ENCODE data around the gene ACAN. TPM values are rescaled to one million over a fixed set of nuclear protein-coding genes. Genes with fewer than 3 reads are reported as not detected.
A peak's percentile ranks its signal among the peaks of the same experiment; 100 is the strongest.

Gene ACAN
- total RNA-seq, 2 donors from 2014 or later: 0.16 TPM; not detected in 1

DNA sequence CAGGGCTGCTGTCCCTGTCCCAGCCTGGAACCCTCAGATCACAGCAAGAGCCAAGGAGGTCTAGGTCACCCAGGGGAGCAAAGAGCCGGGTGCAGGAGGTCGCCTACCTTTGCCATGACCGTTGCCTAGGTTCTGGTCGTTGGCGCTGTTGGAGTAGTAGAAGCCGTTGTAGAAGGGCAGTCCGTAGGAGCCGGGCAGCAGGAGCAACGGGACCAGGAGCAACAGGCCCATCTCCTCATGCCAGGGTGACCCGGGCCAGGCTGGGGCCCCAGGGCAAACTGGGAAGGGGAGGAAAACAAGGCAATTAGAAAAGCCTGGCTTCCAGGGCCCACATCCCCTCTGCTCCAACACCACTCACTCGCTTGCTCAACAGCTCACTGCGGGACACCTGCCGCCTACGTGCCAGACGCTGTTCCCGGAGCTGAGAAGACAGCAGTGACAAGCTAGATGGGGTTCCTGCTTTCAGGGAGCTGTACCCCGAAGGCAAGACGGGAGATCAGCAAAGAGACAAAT lies 83.9 kb downstream of the ACAN start:
- H3K27ac ChIP-seq: no peak overlapping the region
- H3K9me3 ChIP-seq: no peaks in the 10 kb centered on the region
- no peak for DNase-seq (ENCODE audit: low spot score)
- no peaks in the 10 kb centered on the region for H3K27me3 ChIP-seq
- TF ChIP-seq, protein P1, sequence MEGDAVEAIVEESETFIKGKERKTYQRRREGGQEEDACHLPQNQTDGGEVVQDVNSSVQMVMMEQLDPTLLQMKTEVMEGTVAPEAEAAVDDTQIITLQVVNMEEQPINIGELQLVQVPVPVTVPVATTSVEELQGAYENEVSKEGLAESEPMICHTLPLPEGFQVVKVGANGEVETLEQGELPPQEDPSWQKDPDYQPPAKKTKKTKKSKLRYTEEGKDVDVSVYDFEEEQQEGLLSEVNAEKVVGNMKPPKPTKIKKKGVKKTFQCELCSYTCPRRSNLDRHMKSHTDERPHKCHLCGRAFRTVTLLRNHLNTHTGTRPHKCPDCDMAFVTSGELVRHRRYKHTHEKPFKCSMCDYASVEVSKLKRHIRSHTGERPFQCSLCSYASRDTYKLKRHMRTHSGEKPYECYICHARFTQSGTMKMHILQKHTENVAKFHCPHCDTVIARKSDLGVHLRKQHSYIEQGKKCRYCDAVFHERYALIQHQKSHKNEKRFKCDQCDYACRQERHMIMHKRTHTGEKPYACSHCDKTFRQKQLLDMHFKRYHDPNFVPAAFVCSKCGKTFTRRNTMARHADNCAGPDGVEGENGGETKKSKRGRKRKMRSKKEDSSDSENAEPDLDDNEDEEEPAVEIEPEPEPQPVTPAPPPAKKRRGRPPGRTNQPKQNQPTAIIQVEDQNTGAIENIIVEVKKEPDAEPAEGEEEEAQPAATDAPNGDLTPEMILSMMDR (IDR thresholded peaks at IDR 0.05): no peak
- no peaks in the 10 kb centered on the region for H3K36me3 ChIP-seq
- no peaks in the 10 kb centered on the region for H3K4me1 ChIP-seq
- no peak overlapping the region for H3K4me3 ChIP-seq

DNA sequence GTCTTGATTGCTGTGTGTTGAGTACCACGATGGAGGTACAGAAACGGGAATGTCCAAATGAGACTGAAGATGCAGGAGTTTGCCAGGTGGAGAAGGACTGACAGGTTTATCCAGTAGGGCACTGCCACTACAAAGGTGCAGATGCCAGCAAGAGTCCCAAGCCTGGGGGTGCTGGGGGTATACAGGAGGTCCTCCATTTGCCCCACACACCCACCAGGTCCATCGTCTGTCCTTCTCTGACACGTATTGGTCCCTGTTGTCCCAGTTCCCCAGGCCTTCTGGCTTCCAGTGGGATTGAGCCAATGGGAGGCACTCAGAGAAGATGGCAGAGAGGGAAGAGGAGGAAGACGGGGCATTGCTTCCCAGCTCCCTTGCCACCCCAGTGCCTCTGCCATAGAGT lies 85.5 kb downstream of the ACAN start:
- Histone ChIP-seq H3K27ac (no peak overlapping the region), H3K27me3 (no peaks in the 10 kb centered on the region), H3K4me3 (no peak overlapping the region), H3K36me3 (no peaks in the 10 kb centered on the region), H3K4me1 (no peaks in the 10 kb centered on the region), H3K9me3 (no peaks in the 10 kb centered on the region)
- DNase-seq (ENCODE audit: low spot score): no peak
- TF ChIP-seq, protein P1 (IDR thresholded peaks at IDR 0.05): no peak

DNA sequence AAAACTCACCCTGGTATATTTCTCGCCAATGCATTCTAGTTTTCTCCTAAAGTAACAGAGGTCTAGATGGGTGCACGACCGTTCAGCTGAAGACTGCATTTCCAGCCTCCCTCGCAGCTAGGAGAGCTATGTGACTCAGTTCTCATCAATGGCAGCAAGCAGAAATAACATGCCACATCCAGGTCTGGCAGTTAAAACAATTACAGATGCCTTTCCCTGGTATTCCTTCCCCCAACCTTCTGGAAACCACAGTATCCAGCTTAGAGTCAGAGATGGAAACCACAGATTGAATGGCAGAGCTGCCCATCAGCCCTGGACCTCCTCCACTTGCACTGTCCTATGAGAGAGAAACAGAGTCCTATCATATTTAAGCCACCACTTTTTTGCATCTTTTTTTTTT lies 87.3 kb downstream of the ACAN start:
- TF ChIP-seq, protein P1 (IDR thresholded peaks at IDR 0.05): no peak
- no peak for DNase-seq (ENCODE audit: low spot score)
- Histone ChIP-seq H3K27ac (no peak overlapping the region), H3K4me1 (peaks cover 0 to 15% of the 10 kb centered on the region in 2 donors), H3K9me3 (no peaks in the 10 kb centered on the region), H3K4me3 (no peak overlapping the region), H3K27me3 (no peaks in the 10 kb centered on the region), H3K36me3 (no peaks in the 10 kb centered on the region)

DNA sequence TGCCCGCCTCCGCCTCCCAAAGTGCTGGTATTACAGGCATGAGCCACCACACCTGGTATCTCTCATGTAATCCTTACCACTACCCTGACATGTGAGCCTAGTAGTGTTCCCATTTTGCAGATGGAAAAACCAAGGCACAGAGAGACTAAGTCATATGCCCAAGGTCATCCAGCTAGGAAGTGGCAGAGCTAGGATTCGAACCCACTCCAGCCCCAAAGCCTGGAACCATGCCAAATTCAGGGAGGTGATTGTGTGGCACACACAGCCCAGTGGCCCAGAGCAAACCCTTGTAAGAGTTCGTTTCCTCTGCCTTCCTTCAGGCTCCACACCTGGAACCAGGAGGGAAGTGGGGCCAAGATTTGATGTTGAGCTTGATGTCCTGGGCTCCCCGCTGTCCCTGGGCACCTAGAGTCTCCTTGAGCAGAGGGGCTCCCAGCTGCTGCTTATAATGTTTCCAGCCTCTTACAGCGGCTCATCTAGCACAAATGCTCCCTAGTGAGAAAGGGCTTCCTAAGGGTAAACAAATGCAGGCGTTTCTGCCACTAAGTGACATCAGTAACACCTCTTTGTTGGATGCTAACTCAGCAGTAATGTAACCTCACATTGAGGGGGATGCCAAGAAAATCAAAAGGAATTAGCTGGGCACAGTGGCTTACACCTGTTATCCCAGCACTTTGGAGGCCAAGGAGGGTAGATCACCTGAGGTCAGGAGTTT lies 88.5 kb downstream of the ACAN start:
- Histone ChIP-seq H3K4me3 (no peak overlapping the region), H3K27me3 (no peaks in the 10 kb centered on the region), H3K9me3 (no peaks in the 10 kb centered on the region), H3K27ac (no peak overlapping the region), H3K36me3 (no peaks in the 10 kb centered on the region), H3K4me1 (peaks cover 0 to 27% of the 10 kb centered on the region in 2 donors)
- no peak for DNase-seq (ENCODE audit: low spot score)
- TF ChIP-seq, protein P1 (IDR thresholded peaks at IDR 0.05): no peak

DNA sequence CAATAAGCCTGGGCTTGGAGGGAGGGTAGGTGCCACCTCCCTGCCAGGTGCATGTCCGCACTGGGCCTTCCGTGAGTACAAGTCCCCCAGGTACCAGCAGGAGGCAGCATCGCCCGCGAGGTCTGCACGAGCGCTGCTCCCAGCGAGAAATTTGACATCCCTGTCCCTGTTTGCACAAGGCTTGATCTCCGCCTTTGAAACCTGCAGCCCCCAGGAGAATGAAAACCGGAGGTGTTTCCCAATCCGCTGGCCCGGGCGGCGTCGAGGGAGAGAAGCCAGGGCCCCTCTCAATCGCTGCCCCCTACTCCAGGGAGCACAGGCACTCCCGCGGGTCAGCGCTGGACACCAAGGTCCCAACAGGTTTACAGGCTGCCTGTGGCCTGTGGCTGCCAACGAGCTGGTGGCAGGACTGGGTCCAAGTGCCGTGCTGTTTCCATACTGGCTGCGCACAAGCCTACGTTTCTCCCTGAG lies 91.1 kb downstream of the ACAN start:
- H3K4me1 ChIP-seq: peaks cover 0 to 53% of the 10 kb centered on the region in 2 donors
- no peaks in the 10 kb centered on the region for H3K27me3 ChIP-seq
- DNase-seq (ENCODE audit: low spot score): no peak
- H3K4me3 ChIP-seq: peak overlapping the region; percentile 39 to 60
- no peaks in the 10 kb centered on the region for H3K9me3 ChIP-seq
- TF ChIP-seq, protein P1 (IDR thresholded peaks at IDR 0.05): peak; percentile 56 to 79
- H3K27ac ChIP-seq: no peak overlapping the region
- H3K36me3 ChIP-seq: peaks cover 8% of the 10 kb centered on the region

All from right atrium auricular region (tissue), 2 donors.